ENCODE measurements around the gene ATP10A.

The ATP10A gene

GRCh38 chr15:25694823-25695312 lies 168.3 kb downstream of the ATP10A start:
- H3K36me3 ChIP-seq (ENCODE audit: control insufficient read depth, insufficient read depth, low read length): no peaks in the 10 kb centered on the region
- H2AFZ ChIP-seq: no peak overlapping the region
- no peak overlapping the region for H3K4me3 ChIP-seq (ENCODE audit: low read depth, low read length)
- TF ChIP-seq, protein P1, sequence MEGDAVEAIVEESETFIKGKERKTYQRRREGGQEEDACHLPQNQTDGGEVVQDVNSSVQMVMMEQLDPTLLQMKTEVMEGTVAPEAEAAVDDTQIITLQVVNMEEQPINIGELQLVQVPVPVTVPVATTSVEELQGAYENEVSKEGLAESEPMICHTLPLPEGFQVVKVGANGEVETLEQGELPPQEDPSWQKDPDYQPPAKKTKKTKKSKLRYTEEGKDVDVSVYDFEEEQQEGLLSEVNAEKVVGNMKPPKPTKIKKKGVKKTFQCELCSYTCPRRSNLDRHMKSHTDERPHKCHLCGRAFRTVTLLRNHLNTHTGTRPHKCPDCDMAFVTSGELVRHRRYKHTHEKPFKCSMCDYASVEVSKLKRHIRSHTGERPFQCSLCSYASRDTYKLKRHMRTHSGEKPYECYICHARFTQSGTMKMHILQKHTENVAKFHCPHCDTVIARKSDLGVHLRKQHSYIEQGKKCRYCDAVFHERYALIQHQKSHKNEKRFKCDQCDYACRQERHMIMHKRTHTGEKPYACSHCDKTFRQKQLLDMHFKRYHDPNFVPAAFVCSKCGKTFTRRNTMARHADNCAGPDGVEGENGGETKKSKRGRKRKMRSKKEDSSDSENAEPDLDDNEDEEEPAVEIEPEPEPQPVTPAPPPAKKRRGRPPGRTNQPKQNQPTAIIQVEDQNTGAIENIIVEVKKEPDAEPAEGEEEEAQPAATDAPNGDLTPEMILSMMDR (IDR thresholded peaks at IDR 0.05): no peak
- H3K4me2 ChIP-seq (ENCODE audit: low read length): no peak overlapping the region
- no peaks in the 10 kb centered on the region for H3K4me1 ChIP-seq
- no peaks in the 10 kb centered on the region for H3K27me3 ChIP-seq (ENCODE audit: control insufficient read depth, insufficient read depth, low read length)
- no peak overlapping the region for H3K27ac ChIP-seq
- no peaks in the 10 kb centered on the region for H3K79me2 ChIP-seq
- H3K9ac ChIP-seq: no peak overlapping the region
- no peaks in the 10 kb centered on the region for H3K9me3 ChIP-seq (ENCODE audit: control insufficient read depth, low read length)

DNA sequence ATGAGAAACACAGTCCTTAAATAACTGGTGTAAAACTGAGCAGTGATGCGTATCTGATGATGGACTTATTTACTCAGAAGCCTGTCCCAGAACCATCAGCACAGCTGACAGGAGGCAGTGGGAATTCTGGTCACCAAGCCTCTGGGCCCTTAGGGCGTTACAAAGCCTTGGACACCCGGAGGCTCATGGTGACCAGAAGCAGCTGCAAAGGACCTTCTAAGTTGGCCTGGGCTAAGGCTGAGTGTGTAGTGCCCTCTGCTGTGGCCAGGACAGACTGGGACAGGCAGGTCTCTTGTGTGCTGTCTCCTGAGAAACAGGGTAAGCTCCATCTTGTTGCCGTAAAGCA lies 168.9 kb downstream of the ATP10A start:
- H3K4me1 ChIP-seq: no peaks in the 10 kb centered on the region
- H3K4me2 ChIP-seq (ENCODE audit: low read length): no peak overlapping the region
- H3K9ac ChIP-seq: no peak overlapping the region
- no peaks in the 10 kb centered on the region for H3K9me3 ChIP-seq (ENCODE audit: control insufficient read depth, low read length)
- no peaks in the 10 kb centered on the region for H3K36me3 ChIP-seq (ENCODE audit: control insufficient read depth, insufficient read depth, low read length)
- no peak overlapping the region for H3K27ac ChIP-seq
- H2AFZ ChIP-seq: no peak overlapping the region
- H3K4me3 ChIP-seq (ENCODE audit: low read depth, low read length): no peak overlapping the region
- TF ChIP-seq, protein P1 (IDR thresholded peaks at IDR 0.05): no peak
- no peaks in the 10 kb centered on the region for H3K79me2 ChIP-seq
- H3K27me3 ChIP-seq (ENCODE audit: control insufficient read depth, insufficient read depth, low read length): no peaks in the 10 kb centered on the region

DNA sequence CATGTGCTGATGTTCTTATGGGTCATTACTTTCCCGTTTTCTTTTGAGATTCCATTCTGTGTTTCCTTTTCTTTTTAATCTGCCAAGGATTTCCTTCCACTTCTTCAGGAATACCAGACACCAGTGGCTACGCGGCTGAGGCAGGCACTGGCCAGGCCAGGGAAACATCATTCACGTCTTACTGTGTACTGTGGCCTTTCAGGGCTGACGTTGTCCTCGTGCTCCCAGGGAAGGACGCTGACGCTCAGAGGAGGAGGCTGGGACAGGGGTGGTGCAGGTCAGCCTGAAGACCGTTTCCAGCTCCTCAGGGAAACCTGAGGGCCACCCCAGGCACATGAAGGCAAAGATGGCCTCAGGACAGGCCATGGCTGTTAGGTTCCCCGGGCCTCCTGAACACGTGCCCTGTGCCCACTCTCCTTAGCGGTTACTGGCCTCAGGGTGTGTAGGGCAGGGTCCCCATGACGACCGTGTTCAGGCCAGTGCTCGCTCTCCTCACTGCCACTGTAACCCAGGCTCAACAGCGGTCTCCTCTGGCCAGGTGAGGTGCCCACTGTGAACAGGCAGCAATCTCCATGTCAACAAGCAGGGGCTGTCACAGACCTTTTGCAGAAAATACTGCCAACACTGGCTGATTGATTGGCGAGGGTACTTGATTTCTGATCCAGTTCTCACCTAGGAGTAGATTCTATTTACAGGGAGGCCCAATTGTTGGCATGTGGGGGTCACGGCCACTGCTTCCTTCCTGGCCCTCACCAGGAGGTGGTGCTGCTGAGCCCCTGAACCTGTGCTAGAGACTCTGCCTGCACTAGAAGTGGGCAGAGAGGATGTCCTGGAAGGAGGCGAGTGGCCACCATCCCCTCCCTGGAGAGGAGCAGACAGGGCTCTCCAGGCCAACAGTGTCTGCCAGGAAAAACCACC lies 169.5 kb downstream of the ATP10A start:
- Histone ChIP-seq H3K9me3 (ENCODE audit: control insufficient read depth, low read length) (no peaks in the 10 kb centered on the region), H3K36me3 (ENCODE audit: control insufficient read depth, insufficient read depth, low read length) (no peaks in the 10 kb centered on the region), H3K79me2 (no peaks in the 10 kb centered on the region), H3K9ac (no peak overlapping the region), H3K27me3 (ENCODE audit: control insufficient read depth, insufficient read depth, low read length) (no peaks in the 10 kb centered on the region), H3K4me1 (no peaks in the 10 kb centered on the region), H3K4me3 (ENCODE audit: low read depth, low read length) (no peak overlapping the region), H2AFZ (no peak overlapping the region), H3K27ac (no peak overlapping the region), H3K4me2 (ENCODE audit: low read length) (no peak overlapping the region)
- TF ChIP-seq, protein P1 (IDR thresholded peaks at IDR 0.05): peak; percentile 31

GRCh38 chr15:25691544-25692430 lies 171.3 kb downstream of the ATP10A start:
- TF ChIP-seq, protein P1 (IDR thresholded peaks at IDR 0.05): no peak
- Histone ChIP-seq H3K9ac (no peak overlapping the region), H3K27ac (no peak overlapping the region)

More at GRCh38 chr15:25691544-25692430, 171.3 kb downstream of the ATP10A start:
- H3K36me3 ChIP-seq (ENCODE audit: control insufficient read depth, insufficient read depth, low read length): no peaks in the 10 kb centered on the region
- no peaks in the 10 kb centered on the region for H3K79me2 ChIP-seq
- no peak overlapping the region for H3K4me2 ChIP-seq (ENCODE audit: low read length)
- H2AFZ ChIP-seq: no peak overlapping the region
- H3K27me3 ChIP-seq (ENCODE audit: control insufficient read depth, insufficient read depth, low read length): no peaks in the 10 kb centered on the region
- no peak overlapping the region for H3K4me3 ChIP-seq (ENCODE audit: low read depth, low read length)
- H3K9me3 ChIP-seq (ENCODE audit: control insufficient read depth, low read length): no peaks in the 10 kb centered on the region
- H3K4me1 ChIP-seq: no peaks in the 10 kb centered on the region
